ENCODE data around the gene PIGM. TPM values are rescaled to one million over a fixed set of nuclear protein-coding genes. Genes with fewer than 3 reads are reported as not detected.

Gene PIGM
- 1 to 10 TPM; 3.3 to 6.5 (median 4.8) TPM for total RNA-seq

GRCh38 chr1:160031365-160032164, at the start of gene PIGM:
Gene PIGM, minus strand, starts transcription at chr1:160031990. Its CDS starts 251 bp downstream, at chr1:160031739.
- under 1% methylated on average over 44 of the region's 60 CpGs for WGBS
- no peak for TF ChIP-seq EP300 (IDR thresholded peaks at IDR 0.05)
- TF ChIP-seq POLR2AphosphoS5 (IDR thresholded peaks at IDR 0.05): no peak
- TF ChIP-seq POLR2A (IDR thresholded peaks at IDR 0.05): no peak
- TF ChIP-seq, protein P1, sequence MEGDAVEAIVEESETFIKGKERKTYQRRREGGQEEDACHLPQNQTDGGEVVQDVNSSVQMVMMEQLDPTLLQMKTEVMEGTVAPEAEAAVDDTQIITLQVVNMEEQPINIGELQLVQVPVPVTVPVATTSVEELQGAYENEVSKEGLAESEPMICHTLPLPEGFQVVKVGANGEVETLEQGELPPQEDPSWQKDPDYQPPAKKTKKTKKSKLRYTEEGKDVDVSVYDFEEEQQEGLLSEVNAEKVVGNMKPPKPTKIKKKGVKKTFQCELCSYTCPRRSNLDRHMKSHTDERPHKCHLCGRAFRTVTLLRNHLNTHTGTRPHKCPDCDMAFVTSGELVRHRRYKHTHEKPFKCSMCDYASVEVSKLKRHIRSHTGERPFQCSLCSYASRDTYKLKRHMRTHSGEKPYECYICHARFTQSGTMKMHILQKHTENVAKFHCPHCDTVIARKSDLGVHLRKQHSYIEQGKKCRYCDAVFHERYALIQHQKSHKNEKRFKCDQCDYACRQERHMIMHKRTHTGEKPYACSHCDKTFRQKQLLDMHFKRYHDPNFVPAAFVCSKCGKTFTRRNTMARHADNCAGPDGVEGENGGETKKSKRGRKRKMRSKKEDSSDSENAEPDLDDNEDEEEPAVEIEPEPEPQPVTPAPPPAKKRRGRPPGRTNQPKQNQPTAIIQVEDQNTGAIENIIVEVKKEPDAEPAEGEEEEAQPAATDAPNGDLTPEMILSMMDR (IDR thresholded peaks at IDR 0.05): no peak

DNA sequence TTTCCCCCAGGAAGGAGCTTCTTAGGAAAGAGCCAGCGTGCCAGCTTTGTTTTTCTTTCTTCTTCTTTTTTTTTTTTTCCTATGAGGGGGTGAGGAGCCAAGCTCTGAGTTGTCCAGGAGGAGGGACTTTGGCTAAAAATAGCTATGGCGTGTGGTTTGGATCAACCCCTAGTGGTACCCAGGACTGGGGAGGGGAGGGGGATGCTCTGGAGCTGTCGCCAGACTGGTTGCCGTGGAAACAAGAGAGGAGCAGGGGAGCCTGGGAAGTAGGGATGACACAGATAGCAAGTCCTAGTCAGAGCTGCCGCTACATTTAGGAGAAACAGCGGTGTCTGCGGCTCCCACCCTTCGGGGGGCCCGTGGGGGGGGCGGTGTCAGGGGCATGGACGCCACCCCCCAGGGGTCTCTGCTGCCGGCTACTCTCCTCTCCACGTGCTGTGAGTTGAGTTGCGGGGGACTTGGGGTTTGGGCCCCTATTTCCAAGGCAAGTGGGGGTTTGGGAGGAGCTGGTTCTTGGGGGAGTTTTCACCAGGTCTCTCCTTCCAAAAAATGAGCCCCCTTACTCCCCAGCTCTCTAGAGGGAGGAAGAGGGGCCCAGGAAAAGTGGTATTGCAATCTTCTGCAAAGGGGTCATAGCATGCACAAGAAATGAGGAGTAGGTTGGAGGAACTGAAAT, 49.6 kb upstream of the PIGM start, which contains the start of gene KCNJ9:
TSS of gene KCNJ9 (plus strand) at position 278 of the 676 bp plus-strand sequence. CDS start 2,493 bp downstream, outside the sequence.
- WGBS: 19% methylated on average over 14 of the region's 14 CpGs
- H3K27me3 ChIP-seq: peaks cover 68% of the 10 kb centered on the region

More at GRCh38 chr1:160031365-160032164, at the start of gene PIGM:
- H3K4me1 ChIP-seq: peaks cover 28% of the 10 kb centered on the region
- H3K36me3 ChIP-seq: no peaks in the 10 kb centered on the region
- peak within 1 kb of the TSS; percentile 47 for H3K27ac ChIP-seq
- DNase-seq (ENCODE audit: low spot score in 2 of 2): peak; percentile 95 to 96
- peak within 1 kb of the TSS; percentile 77 for H3K4me3 ChIP-seq
- no peaks in the 10 kb centered on the region for H3K9me3 ChIP-seq
- no peaks in the 10 kb centered on the region for H3K27me3 ChIP-seq

GRCh38 chr1:160080381-160081100, 48.8 kb upstream of the PIGM start:
- TF ChIP-seq POLR2A (IDR thresholded peaks at IDR 0.05) (no peak), EP300 (IDR thresholded peaks at IDR 0.05) (no peak), POLR2AphosphoS5 (IDR thresholded peaks at IDR 0.05) (no peak)
- TF ChIP-seq, protein P1 (IDR thresholded peaks at IDR 0.05): no peak
- no peak overlapping the region for H3K4me3 ChIP-seq
- H3K27me3 ChIP-seq: peaks cover 68% of the 10 kb centered on the region
- H3K4me1 ChIP-seq: peaks cover 11% of the 10 kb centered on the region
- DNase-seq (ENCODE audit: low spot score in 2 of 2): no peak
- no peaks in the 10 kb centered on the region for H3K36me3 ChIP-seq
- 62% methylated on average over 6 of the region's 6 CpGs for WGBS
- no peaks in the 10 kb centered on the region for H3K9me3 ChIP-seq
- H3K27ac ChIP-seq: no peak overlapping the region

More for the DNA sequence above, 49.6 kb upstream of the PIGM start, which contains the start of gene KCNJ9:
- peaks cover 11% of the 10 kb centered on the region for H3K4me1 ChIP-seq
- H3K36me3 ChIP-seq: no peaks in the 10 kb centered on the region
- TF ChIP-seq EP300 (IDR thresholded peaks at IDR 0.05) (no peak), POLR2A (IDR thresholded peaks at IDR 0.05) (no peak), POLR2AphosphoS5 (IDR thresholded peaks at IDR 0.05) (no peak)
- TF ChIP-seq, protein P1 (IDR thresholded peaks at IDR 0.05): no peak
- no peak within 1 kb of the TSS for H3K4me3 ChIP-seq
- no peak for DNase-seq (ENCODE audit: low spot score in 2 of 2)
- no peak within 1 kb of the TSS for H3K27ac ChIP-seq
- H3K9me3 ChIP-seq: no peaks in the 10 kb centered on the region

GRCh38 chr1:160079448-160079847, 47.7 kb upstream of the PIGM start:
- Histone ChIP-seq H3K4me3 (no peak overlapping the region), H3K4me1 (peaks cover 10% of the 10 kb centered on the region), H3K27me3 (peaks cover 66% of the 10 kb centered on the region), H3K27ac (no peak overlapping the region), H3K36me3 (no peaks in the 10 kb centered on the region), H3K9me3 (no peaks in the 10 kb centered on the region)
- no peak for DNase-seq (ENCODE audit: low spot score in 2 of 2)
- no peak for TF ChIP-seq POLR2AphosphoS5 (IDR thresholded peaks at IDR 0.05)
- TF ChIP-seq POLR2A (IDR thresholded peaks at IDR 0.05): no peak
- TF ChIP-seq, protein P1 (IDR thresholded peaks at IDR 0.05): no peak
- TF ChIP-seq EP300 (IDR thresholded peaks at IDR 0.05): no peak
- WGBS: 75% methylated on average over 4 of the region's 4 CpGs
